Measurements from ENCODE around the gene HERC6. TPM values are rescaled to one million over a fixed set of nuclear protein-coding genes. Genes with fewer than 3 reads are reported as not detected.
"Not testable (repeated sequence)": the region's sequence is repeated elsewhere in the genome, so short reads cannot be mapped to it uniquely, and the experiment has no call there.

HERC6 gene
- total RNA-seq, 1 experiment from 2014 or later, result 7.1 TPM

- DNase-seq (ENCODE audit: low read depth), result no peak
Observed at GRCh38 chr4:88390128-88390527, 11.5 kb downstream of the HERC6 start.

GRCh38 chr4:88391703-88392102 lies 13.1 kb downstream of the HERC6 start:
- DNase-seq (ENCODE audit: low read depth), result no peak

GRCh38 chr4:88396681-88397080 lies 18.0 kb downstream of the HERC6 start:
- DNase-seq (ENCODE audit: low read depth), result no peak

GRCh38 chr4:88398381-88398780 lies 19.7 kb downstream of the HERC6 start:
- DNase-seq (ENCODE audit: low read depth), result no peak

GRCh38 chr4:88409206-88409605 lies 30.6 kb downstream of the HERC6 start:
- no peak for DNase-seq (ENCODE audit: low read depth)

- DNase-seq (ENCODE audit: low read depth), result no peak
Observed at GRCh38 chr4:88409789-88410188, 31.1 kb downstream of the HERC6 start.

GRCh38 chr4:88411491-88412096 lies 32.9 kb downstream of the HERC6 start:
- DNase-seq (ENCODE audit: low read depth), result no peak

GRCh38 chr4:88413801-88414200 lies 35.1 kb downstream of the HERC6 start:
- DNase-seq (ENCODE audit: low read depth), result no peak

GRCh38 chr4:88414755-88415154 lies 36.1 kb downstream of the HERC6 start:
- no peak for DNase-seq (ENCODE audit: low read depth)

- no peak for DNase-seq (ENCODE audit: low read depth)
Observed at GRCh38 chr4:88415982-88416381, 37.3 kb downstream of the HERC6 start.

- DNase-seq (ENCODE audit: low read depth), result peak; percentile 29
Observed at GRCh38 chr4:88418411-88418810, 39.8 kb downstream of the HERC6 start.

- DNase-seq (ENCODE audit: low read depth), result no peak
Observed at GRCh38 chr4:88419874-88420273, 41.2 kb downstream of the HERC6 start.

- DNase-seq (ENCODE audit: low read depth), result no peak
Observed at GRCh38 chr4:88420844-88421243, 42.2 kb downstream of the HERC6 start.

GRCh38 chr4:88422403-88422802 lies 43.8 kb downstream of the HERC6 start:
- DNase-seq (ENCODE audit: low read depth), result no peak

GRCh38 chr4:88429401-88429800 lies 50.7 kb downstream of the HERC6 start:
- DNase-seq (ENCODE audit: low read depth), result no peak

GRCh38 chr4:88435987-88436693 lies 57.5 kb downstream of the HERC6 start:
- DNase-seq (ENCODE audit: low read depth), result no peak

- not testable (repeated sequence) for DNase-seq (ENCODE audit: low read depth)
Observed at GRCh38 chr4:88437873-88438272, 59.2 kb downstream of the HERC6 start.

GRCh38 chr4:88439161-88439760 lies 60.6 kb downstream of the HERC6 start:
- DNase-seq (ENCODE audit: low read depth), result no peak

GRCh38 chr4:88440146-88440545 lies 61.5 kb downstream of the HERC6 start:
- DNase-seq (ENCODE audit: low read depth), result no peak

GRCh38 chr4:88441696-88442095 lies 63.0 kb downstream of the HERC6 start:
- no peak for DNase-seq (ENCODE audit: low read depth)

GRCh38 chr4:88442689-88443191 lies 64.1 kb downstream of the HERC6 start:
- DNase-seq (ENCODE audit: low read depth), result no peak

- no peak for DNase-seq (ENCODE audit: low read depth)
Observed at GRCh38 chr4:88443486-88443885, 64.8 kb downstream of the HERC6 start.

- DNase-seq (ENCODE audit: low read depth), result no peak
Observed at GRCh38 chr4:88445252-88445651, 66.6 kb downstream of the HERC6 start.
